ENCODE data around the gene HRH3.
A peak's percentile ranks its signal among the peaks of the same experiment; 100 is the strongest.

Gene HRH3

DNA sequence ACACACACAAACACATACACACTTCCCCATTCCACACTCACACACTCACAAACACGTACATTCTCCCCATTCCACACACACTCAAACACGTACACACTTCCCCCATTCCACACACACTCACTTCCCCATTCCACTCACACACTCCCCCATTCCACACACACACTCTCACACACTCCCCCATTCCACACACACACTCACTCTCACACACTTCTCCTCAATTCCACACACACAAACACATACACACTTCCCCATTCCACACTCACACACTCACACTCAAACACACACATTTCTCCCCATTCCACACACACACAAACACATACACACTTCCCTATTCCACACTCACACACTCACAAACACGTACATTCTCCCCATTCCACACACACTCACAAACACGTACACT lies 9.6 kb upstream of the HRH3 start:
- DNase-seq (no peak), ATAC-seq (no peak)

DNA sequence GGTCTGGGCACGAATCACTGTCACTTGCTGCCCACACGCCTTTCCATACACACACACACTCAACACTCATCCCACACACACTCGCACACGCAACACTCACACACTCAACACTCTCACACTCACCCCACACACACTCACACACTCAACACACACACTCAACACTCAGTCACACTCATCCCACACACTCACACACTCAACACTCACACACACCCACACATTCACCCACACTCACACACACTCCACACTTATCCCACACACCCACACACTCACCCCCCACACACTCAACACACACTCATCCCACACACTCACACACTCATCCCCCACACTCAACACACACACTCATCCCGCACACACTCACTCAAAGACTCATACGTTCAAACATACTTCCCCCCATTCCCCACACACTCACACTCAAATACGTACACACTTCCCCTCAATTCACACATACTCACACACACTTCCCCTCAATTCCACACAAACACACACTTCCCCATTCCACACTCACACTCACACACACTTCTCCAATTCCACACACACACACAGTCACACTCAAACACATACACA lies 9.0 kb upstream of the HRH3 start:
- ATAC-seq: no peak
- no peak for DNase-seq

GRCh38 chr20:62227977-62228958 lies 8.2 kb upstream of the HRH3 start:
- DNase-seq (no peak), ATAC-seq (no peak)

DNA sequence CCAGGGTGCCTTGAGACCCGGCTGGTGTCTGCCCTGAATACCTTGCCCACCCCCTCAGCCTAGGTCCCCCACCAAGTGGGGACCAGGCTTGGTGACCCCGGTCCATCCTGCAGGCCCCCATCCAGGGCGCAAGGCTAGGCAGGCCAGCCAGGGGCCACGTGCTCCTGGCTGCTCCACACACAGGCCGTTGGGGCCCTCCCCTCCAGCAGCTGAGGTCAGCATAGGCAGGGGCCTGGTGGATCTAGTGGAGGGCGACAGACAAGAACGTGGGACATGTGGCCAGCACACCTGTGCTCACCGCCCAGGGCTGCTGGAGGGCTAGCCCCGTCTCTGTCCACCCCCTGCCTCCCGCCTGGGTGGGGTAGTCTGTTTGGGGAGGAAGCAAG lies 7.5 kb upstream of the HRH3 start:
- DNase-seq (no peak), ATAC-seq (peak; percentile 20)

- DNase-seq (no peak), ATAC-seq (no peak)
Observed at GRCh38 chr20:62226707-62227590, 6.9 kb upstream of the HRH3 start.

DNA sequence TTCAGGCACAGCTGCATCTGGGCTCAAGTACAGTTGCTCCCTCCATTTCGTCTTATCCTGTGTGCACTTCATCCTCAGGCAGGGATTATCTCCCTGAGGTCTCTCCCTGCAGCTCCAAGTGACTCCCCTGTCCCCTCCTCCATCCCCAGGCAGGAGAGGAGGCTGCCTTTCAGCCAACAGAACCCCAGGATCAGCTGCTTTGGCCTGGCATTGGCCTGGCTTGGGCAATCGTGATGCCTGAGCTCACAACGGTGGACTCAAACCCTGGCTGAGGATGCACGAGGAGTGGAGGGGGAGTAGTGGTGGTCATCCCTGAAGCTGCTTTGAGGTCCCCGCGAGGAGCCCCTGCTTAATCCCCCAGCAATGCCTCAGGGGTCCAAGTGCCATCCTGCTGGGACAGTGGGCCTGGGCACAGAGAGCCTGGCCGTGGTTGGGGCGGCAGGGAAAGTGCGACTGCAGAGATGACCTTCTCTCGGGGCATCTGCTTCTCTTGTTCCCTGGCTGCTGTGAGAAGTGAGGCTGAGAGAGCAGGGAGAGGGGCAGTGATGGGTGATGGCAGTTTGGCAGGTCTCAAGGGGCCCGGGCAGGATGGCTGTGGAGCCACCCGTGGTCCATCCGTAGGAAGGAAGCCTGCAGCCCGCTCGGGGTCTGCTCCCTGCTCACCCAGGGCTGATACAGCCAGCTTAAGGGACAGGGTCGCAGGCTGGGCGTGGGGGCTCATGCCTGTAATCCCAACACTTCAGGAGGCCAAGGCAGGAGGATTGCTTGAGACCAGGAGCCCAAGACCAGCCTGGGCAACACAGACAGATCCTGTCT lies 6.0 kb upstream of the HRH3 start:
- DNase-seq: no peak
- ATAC-seq: no peak

DNA sequence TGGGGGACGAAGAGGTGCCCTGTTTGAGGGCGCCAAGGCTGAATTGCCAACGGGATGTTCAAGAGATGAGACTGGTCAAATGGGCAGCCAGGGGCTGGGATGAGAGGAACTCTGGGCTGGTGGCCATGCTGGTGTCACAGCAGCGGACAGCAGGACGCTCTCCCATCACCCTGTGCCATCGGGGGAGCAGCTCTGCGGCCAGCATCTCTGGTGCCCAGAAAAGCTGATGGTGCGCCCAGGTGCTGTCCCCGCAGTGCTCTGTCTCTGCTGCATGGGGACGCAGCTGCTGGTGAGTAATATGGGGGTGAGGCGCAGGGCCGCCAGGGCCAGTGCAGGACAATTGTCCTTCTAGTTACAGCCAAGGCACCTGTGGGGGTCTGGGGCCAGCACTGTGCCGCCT lies 4.9 kb upstream of the HRH3 start:
- ATAC-seq (no peak), DNase-seq (no peak)

GRCh38 chr20:62224113-62224855 lies 4.2 kb upstream of the HRH3 start:
- ATAC-seq (no peak), DNase-seq (no peak)

- ATAC-seq: no peak
Observed at GRCh38 chr20:62223571-62223970, 3.5 kb upstream of the HRH3 start.

DNA sequence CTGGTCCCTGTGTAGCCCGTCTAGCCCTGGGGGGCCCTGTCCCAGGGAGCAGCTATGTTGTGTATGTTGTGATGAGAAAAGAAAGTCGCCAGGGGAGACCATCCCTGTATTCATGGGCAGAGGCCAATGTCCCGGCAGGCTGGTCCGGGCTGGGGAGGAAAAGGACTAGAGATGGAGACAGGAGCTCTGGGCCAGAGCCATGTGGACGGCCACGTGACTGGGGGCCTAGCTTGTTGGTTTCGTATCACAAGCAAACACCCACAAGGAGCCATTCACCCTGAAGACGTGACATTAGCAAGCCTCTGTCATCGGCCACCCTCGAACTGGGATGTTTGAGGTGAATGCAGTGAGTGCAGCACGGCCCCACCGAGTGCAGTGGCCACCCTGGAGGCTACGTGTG lies 2.9 kb upstream of the HRH3 start:
- no peak for DNase-seq
- no peak for ATAC-seq

More at GRCh38 chr20:62223571-62223970, 3.5 kb upstream of the HRH3 start:
- no peak for DNase-seq

DNA sequence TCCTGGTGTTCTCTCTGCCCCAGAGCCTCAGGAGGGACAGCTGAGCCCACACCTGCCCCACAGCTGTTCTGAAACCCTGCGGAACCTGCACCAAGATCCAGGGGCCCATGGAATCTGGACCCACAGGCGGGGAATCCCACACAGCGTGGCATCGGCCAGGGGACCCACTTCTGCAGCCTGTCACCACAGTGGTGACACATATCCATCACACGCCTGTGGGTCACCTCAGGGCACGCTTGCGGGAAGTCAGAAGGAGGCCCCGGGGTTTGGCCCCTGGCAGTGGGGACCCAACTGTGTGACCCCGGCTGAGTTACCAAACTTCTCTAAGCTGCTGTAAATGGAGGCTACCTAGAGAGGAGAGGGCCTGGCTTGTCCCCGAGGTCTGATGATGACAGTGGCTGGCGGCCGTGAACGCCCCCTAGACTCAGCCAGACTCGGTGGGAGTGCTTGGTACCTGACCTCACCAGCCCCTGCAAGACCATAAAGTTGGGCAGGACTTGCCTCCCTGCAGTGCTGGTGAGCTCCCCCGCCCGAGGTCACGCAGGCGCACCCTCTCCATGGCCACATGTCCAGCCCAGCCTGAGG lies 2.3 kb upstream of the HRH3 start:
- DNase-seq (no peak), ATAC-seq (no peak)

GRCh38 chr20:62220666-62221568 lies 839 bp upstream of the HRH3 start:
- no peak for ATAC-seq
- no peak for DNase-seq

- DNase-seq (no peak), ATAC-seq (no peak)
Observed at GRCh38 chr20:62219101-62219991, 732 bp downstream of the HRH3 start.

DNA sequence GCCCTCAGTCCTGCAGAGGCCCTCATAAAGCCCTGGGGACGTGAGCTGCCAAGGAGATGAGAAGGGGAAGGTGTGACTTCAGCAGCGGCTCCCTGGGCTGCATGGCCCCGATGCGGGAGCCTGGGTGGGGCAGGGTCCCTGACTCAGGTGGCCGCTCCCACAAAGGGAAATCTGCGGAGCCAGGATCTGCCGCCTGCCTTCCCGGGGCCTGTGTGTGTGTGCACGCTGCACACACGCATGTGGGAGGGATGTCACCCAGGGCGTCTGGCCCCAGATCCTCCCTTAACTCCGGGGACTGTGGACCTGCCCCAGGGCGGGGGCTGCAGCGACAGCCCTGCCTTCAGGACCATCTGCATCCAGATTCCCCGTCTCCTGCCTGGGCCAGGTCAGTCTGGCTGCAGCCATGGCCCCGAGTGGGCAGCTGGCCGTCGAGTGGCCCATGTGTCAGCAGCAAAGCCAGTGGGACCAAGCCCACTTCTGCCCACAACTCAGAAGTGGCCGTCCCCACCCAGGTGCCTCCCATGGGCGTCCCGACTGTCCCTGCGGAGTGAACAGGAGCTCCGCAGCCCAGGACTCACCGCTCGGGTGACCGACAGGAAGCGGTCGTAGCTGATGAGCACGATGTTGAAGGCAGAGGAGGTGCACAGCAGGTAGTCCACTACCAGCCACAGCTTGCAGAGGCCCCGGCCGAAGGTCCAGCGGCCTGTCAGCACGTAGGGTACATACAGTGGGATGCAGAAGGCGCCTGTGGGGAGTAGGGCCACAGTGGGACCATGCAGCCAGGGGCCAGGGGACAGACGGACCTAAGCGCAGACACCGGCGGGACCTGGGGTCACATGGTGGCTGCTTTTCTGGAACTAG lies 1.9 kb downstream of the HRH3 start:
- ATAC-seq: no peak
- no peak for DNase-seq

DNA sequence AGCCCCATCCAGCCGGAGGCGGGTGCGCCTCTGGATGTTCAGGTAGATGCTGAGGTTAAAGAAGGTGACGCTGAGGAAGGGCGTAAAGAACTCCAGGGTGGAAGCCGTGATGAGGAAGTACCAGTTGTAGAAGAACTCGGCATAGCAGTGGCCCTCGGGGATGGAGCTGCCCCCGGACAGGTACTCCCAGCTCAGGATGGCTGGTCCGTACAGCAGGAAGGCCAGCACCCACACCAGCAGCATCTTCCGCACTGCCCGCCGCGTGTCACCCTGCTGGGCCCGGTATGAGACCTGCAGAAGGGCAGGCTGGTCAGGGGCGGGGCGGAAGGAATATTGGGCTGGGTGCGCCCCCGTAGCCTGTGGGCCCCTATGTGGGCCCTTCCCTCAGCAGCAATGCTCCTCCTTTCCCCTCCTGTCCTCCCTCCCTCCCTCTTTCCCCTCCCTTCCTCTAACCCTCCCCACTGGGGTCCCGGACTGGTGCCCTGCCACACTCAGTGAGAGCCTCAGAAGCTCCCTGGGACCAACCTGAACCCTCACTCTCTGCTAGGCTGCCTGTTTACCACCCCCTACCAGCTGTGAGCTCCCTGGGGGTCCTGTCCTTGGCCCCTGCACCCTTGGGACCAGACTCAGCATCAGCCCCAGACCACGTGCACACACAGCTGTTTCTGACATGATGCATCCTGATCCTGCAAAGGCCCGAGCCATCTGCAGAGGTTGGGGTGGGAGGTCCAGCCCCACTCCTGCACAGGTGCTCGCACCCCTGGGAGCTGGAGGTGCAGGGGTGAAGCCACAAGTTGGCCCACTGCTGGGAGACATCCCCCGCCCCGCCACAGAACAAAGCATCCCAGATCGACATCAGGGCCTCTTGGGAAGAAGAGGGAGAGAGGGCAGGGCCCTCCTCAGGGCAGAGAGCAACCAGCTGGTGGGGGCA lies 3.2 kb downstream of the HRH3 start:
- DNase-seq (no peak), ATAC-seq (no peak)

- DNase-seq (no peak), ATAC-seq (no peak)
Observed at GRCh38 chr20:62215991-62216635, 4.0 kb downstream of the HRH3 start.

Data from stimulated activated naive CD8-positive, alpha-beta T cell treated with anti-CD3 and anti-CD28 coated beads, Interleukin-15, Interleukin-2, amounts not matched to agents 100 U/mL and 50 U/mL, for 24 hours (primary cell).